Measurements from ENCODE around the gene CDC37. TPM values are rescaled to one million over a fixed set of nuclear protein-coding genes. Genes with fewer than 3 reads are reported as not detected.

CDC37 gene
- total and polyA plus RNA-seq, 4 donors = 110 to 294 (median 189) TPM

- Histone ChIP-seq H3K4me1 (ENCODE audit: control insufficient read depth in 5 of 5, insufficient read depth in 5 of 5, low read length in 5 of 5) (peaks cover 0 to 3% (median 0%) of the 10 kb centered on the region in 5 donors), H3K9me3 (ENCODE audit: control insufficient read depth in 4 of 4, insufficient read depth in 3 of 4, low read length in 3 of 4) (no peaks in the 10 kb centered on the region), H3K27me3 (ENCODE audit: control insufficient read depth in 3 of 3, insufficient read depth in 3 of 3, low read length in 2 of 3) (peaks cover 0 to 6% (median 4%) of the 10 kb centered on the region in 3 donors), H3K9ac (ENCODE audit: insufficient read depth in 1 of 2, low read length in 2 of 2) (no peak overlapping the region), H3K27ac (ENCODE audit: low read depth in 1 of 2, low read length in 1 of 2) (no peak overlapping the region), H3K36me3 (ENCODE audit: control insufficient read depth in 4 of 4, insufficient read depth in 4 of 4, low read length in 4 of 4) (peaks cover 0 to 26% (median 3%) of the 10 kb centered on the region in 4 donors), H3K4me3 (no peak overlapping the region)
- WGBS, 2 donors = 91 to 93% methylated on average over 14 of the region's 14 CpGs
- no peak for TF ChIP-seq CTCF (IDR thresholded peaks at IDR 0.05; ENCODE audit: control extremely low read depth, extremely low read depth)
- ATAC-seq (ENCODE audit: insufficient read depth, low FRiP score) (no peak), DNase-seq (no peak)
Observed at GRCh38 chr19:10450191-10450852, 47.0 kb upstream of the CDC37 start.

- Histone ChIP-seq H3K27me3 (ENCODE audit: control insufficient read depth in 3 of 3, insufficient read depth in 3 of 3, low read length in 2 of 3) (peaks cover 0 to 6% (median 4%) of the 10 kb centered on the region in 3 donors), H3K9me3 (ENCODE audit: control insufficient read depth in 4 of 4, insufficient read depth in 3 of 4, low read length in 3 of 4) (no peaks in the 10 kb centered on the region), H3K36me3 (ENCODE audit: control insufficient read depth in 4 of 4, insufficient read depth in 4 of 4, low read length in 4 of 4) (peaks cover 0 to 24% (median 3%) of the 10 kb centered on the region in 4 donors), H3K4me3 (no peak overlapping the region), H3K27ac (ENCODE audit: low read depth in 1 of 2, low read length in 1 of 2) (no peak overlapping the region), H3K4me1 (ENCODE audit: control insufficient read depth in 5 of 5, insufficient read depth in 5 of 5, low read length in 5 of 5) (peaks cover 0 to 3% (median 0%) of the 10 kb centered on the region in 5 donors), H3K9ac (ENCODE audit: insufficient read depth in 1 of 2, low read length in 2 of 2) (no peak overlapping the region)
- WGBS, 2 donors = 95 to 99% methylated on average over 7 of the region's 7 CpGs
- DNase-seq (no peak), ATAC-seq (ENCODE audit: insufficient read depth, low FRiP score) (no peak)
- TF ChIP-seq CTCF (IDR thresholded peaks at IDR 0.05; ENCODE audit: control extremely low read depth, extremely low read depth) = no peak
Observed at GRCh38 chr19:10449037-10449436, 45.7 kb upstream of the CDC37 start.

- H3K27ac ChIP-seq (ENCODE audit: low read depth in 1 of 2, low read length in 1 of 2) = no peak overlapping the region
- ATAC-seq (ENCODE audit: insufficient read depth, low FRiP score) = no peak
- no peaks in the 10 kb centered on the region for H3K9me3 ChIP-seq (ENCODE audit: control insufficient read depth in 4 of 4, insufficient read depth in 3 of 4, low read length in 3 of 4)
- WGBS, 2 donors = 94 to 98% methylated on average over 3 of the region's 3 CpGs
- H3K4me1 ChIP-seq (ENCODE audit: control insufficient read depth in 5 of 5, insufficient read depth in 5 of 5, low read length in 5 of 5) = no peaks in the 10 kb centered on the region
- no peak overlapping the region for H3K9ac ChIP-seq (ENCODE audit: insufficient read depth in 1 of 2, low read length in 2 of 2)
- H3K27me3 ChIP-seq (ENCODE audit: control insufficient read depth in 3 of 3, insufficient read depth in 3 of 3, low read length in 2 of 3) = no peaks in the 10 kb centered on the region
- no peak for TF ChIP-seq CTCF (IDR thresholded peaks at IDR 0.05; ENCODE audit: control extremely low read depth, extremely low read depth)
- no peak for DNase-seq
- peaks cover 0 to 5% (median under 1%) of the 10 kb centered on the region in 4 donors for H3K36me3 ChIP-seq (ENCODE audit: control insufficient read depth in 4 of 4, insufficient read depth in 4 of 4, low read length in 4 of 4)
- no peak overlapping the region for H3K4me3 ChIP-seq
Observed at GRCh38 chr19:10442698-10443097, 39.4 kb upstream of the CDC37 start.

- Histone ChIP-seq H3K4me1 (ENCODE audit: control insufficient read depth in 5 of 5, insufficient read depth in 5 of 5, low read length in 5 of 5) (no peaks in the 10 kb centered on the region), H3K36me3 (ENCODE audit: control insufficient read depth in 4 of 4, insufficient read depth in 4 of 4, low read length in 4 of 4) (no peaks in the 10 kb centered on the region), H3K27ac (ENCODE audit: low read depth in 1 of 2, low read length in 1 of 2) (no peak overlapping the region), H3K9ac (ENCODE audit: insufficient read depth in 1 of 2, low read length in 2 of 2) (no peak overlapping the region), H3K4me3 (no peak overlapping the region), H3K9me3 (ENCODE audit: control insufficient read depth in 4 of 4, insufficient read depth in 3 of 4, low read length in 3 of 4) (no peaks in the 10 kb centered on the region), H3K27me3 (ENCODE audit: control insufficient read depth in 3 of 3, insufficient read depth in 3 of 3, low read length in 2 of 3) (no peaks in the 10 kb centered on the region)
- 86 to 94% methylated on average over 5 of the region's 5 CpGs for WGBS, 2 donors
- DNase-seq (no peak), ATAC-seq (ENCODE audit: insufficient read depth, low FRiP score) (no peak)
- no peak for TF ChIP-seq CTCF (IDR thresholded peaks at IDR 0.05; ENCODE audit: control extremely low read depth, extremely low read depth)
Observed at GRCh38 chr19:10439588-10439987, 36.2 kb upstream of the CDC37 start.
